ENCODE results near the gene GEMIN4.
"Not testable (repeated sequence)": the region's sequence is repeated elsewhere in the genome, so short reads cannot be mapped to it uniquely, and the experiment has no call there.

GEMIN4 gene

GRCh38 chr17:774313-774584 lies 22.2 kb upstream of the GEMIN4 start:
- FAIRE-seq = no peak

GRCh38 chr17:773467-774312 lies 21.6 kb upstream of the GEMIN4 start:
- FAIRE-seq = no peak

- FAIRE-seq = no peak
Measured at GRCh38 chr17:773016-773415, 21.0 kb upstream of the GEMIN4 start.

- FAIRE-seq = no peak
Measured at GRCh38 chr17:767076-767475, 15.0 kb upstream of the GEMIN4 start.

- FAIRE-seq = no peak
Measured at GRCh38 chr17:760371-760770, 8.3 kb upstream of the GEMIN4 start.

GRCh38 chr17:759964-760363 lies 7.9 kb upstream of the GEMIN4 start:
- no peak for FAIRE-seq

- FAIRE-seq = not testable (repeated sequence)
Measured at GRCh38 chr17:756010-756567, 4.0 kb upstream of the GEMIN4 start.

GRCh38 chr17:755319-755961 lies 3.4 kb upstream of the GEMIN4 start:
- FAIRE-seq = not testable (repeated sequence)

GRCh38 chr17:753418-753817 lies 1.4 kb upstream of the GEMIN4 start:
- FAIRE-seq = no peak

GRCh38 chr17:752620-753219 lies 656 bp upstream of the GEMIN4 start:
- FAIRE-seq = no peak

GRCh38 chr17:751269-752001 lies 629 bp downstream of the GEMIN4 start:
- FAIRE-seq = no peak

- FAIRE-seq = no peak
Measured at GRCh38 chr17:750431-751037, 1.5 kb downstream of the GEMIN4 start.

- not testable (repeated sequence) for FAIRE-seq
Measured at GRCh38 chr17:749359-749758, 2.7 kb downstream of the GEMIN4 start.

- FAIRE-seq = not testable (repeated sequence)
Measured at GRCh38 chr17:748604-749003, 3.5 kb downstream of the GEMIN4 start.

- no peak for FAIRE-seq
Measured at GRCh38 chr17:746783-747629, 5.1 kb downstream of the GEMIN4 start.

GRCh38 chr17:746181-746580 lies 5.9 kb downstream of the GEMIN4 start:
- FAIRE-seq = no peak

GRCh38 chr17:745406-745805 lies 6.7 kb downstream of the GEMIN4 start:
- FAIRE-seq = no peak

- FAIRE-seq = no peak
Measured at GRCh38 chr17:744937-745336, 7.1 kb downstream of the GEMIN4 start.

- FAIRE-seq = no peak
Measured at GRCh38 chr17:743139-743538, 8.9 kb downstream of the GEMIN4 start.

- no peak for FAIRE-seq
Measured at GRCh38 chr17:742147-742793, 9.8 kb downstream of the GEMIN4 start.
